ENCODE results near the gene CAMK2N1. TPM values are rescaled to one million over a fixed set of nuclear protein-coding genes. Genes with fewer than 3 reads are reported as not detected.

Gene CAMK2N1
- total RNA-seq, 2 experiments from 2014 or later: 0.29 to 0.44 TPM

DNA sequence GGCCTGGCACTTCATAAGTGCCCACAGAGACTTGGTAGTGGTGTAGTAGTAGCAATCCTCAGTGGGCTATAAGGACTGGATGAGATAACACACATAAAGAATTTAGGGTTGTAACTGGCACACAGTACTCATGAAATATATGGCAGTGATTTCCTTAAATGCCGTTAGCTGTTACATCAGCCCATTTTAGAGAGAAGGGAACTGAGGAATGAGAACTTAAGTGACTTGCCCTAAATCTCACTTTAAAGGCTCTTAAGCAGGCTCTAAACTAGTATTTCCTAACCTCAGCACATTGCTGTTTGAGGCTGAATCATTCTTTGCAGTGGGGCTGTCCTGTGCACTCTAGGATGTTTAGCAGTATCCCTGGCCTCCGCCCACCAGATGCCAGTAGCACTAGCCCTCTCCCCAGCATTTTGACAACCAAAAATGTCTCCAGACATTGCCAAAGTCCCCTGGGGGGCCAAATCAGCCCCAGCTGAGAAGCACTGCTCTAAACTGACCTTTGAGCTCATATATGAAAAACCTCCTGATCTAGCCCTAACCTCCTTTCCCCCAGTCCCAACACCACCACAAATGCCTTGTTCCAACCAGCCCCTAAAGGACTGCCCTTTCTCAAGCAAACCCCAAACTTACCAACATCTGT is 11.6 kb downstream of the CAMK2N1 start:
- Mint-ChIP-seq H3K9me3 (ENCODE audit: insufficient read depth) (no peaks in the 10 kb centered on the region), H3K4me1 (ENCODE audit: low read depth) (peaks cover 7% of the 10 kb centered on the region), H3K36me3 (ENCODE audit: low read depth) (no peaks in the 10 kb centered on the region), H3K27ac (no peak overlapping the region), H3K4me3 (no peak overlapping the region), H3K27me3 (ENCODE audit: low read depth) (peaks cover 49% of the 10 kb centered on the region)
- ChIA-PET POLR2A (no interaction called here), CTCF (no interaction called here)
- no peak for DNase-seq
- no peak for ATAC-seq

DNA sequence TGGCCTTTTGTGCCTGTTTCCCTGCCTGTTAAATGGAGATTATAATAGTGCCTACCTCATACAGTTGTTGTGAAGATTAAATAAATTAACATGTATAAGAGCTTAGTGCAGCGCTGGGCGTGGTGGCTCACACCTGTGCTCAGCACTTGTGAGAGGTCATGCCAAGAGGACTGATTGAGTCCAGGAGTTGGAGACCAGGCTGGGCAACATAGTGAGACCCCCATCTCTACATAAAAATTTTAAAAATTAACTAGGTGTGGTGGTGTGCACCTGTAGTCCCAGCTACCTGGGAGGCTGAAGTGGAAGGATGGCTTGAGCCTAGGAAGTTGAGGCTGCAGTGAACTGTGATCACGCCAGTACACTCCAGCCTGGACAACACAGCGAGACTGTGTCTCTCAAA is 12.1 kb downstream of the CAMK2N1 start:
- DNase-seq (no peak), ATAC-seq (no peak)
- CTCF ChIA-PET: no interaction called here
- POLR2A ChIA-PET: no interaction called here
- Mint-ChIP-seq H3K9me3 (ENCODE audit: insufficient read depth) (no peaks in the 10 kb centered on the region), H3K36me3 (ENCODE audit: low read depth) (no peaks in the 10 kb centered on the region), H3K27me3 (ENCODE audit: low read depth) (peaks cover 43% of the 10 kb centered on the region), H3K27ac (no peak overlapping the region), H3K4me1 (ENCODE audit: low read depth) (peaks cover 7% of the 10 kb centered on the region), H3K4me3 (no peak overlapping the region)

DNA sequence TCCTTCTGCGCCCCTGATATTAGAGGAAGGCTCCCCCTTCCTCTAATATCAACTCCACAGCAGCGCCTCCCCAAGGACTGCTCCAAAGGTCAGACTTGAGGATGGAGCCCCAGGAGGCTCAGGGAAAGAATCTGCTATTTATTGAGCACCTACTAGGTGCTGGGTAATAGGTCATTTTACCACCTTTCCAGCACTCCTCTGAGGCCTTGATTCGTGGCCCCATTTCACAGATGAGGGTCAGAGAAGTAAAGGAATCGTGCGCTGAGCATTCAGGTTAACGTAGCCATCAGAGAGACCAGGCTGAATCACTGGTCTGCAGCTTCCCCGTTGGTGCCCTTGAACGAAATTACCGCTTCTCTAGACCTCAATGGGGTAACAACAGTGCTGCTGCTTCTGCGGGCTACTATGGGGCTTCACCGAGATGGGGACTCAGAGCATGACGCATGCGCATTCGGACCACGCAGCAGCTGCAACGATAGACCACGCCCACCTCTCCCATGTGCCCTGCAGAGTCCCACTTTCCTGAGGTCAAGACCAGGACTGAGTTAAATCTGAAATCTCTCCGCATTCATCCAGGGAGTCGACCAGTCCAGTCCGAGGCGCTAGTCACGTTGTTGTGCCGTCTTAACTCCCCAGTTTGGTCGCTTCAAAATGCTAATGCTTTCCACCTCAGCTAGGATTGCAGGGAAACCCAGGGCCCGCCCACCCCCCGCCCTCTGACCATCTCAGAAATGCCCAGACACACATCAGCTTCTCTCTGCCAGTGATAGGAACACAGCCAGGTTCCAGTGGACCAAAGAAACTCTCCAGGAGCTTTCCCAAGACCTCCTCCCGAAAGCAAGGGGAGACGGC is 12.9 kb downstream of the CAMK2N1 start:
- ChIA-PET CTCF (no interaction called here), POLR2A (no interaction called here)
- ATAC-seq (no peak), DNase-seq (no peak)
- no peaks in the 10 kb centered on the region for H3K36me3 Mint-ChIP-seq (ENCODE audit: low read depth)
- H3K4me3 Mint-ChIP-seq: no peak overlapping the region
- no peak overlapping the region for H3K27ac Mint-ChIP-seq
- H3K9me3 Mint-ChIP-seq (ENCODE audit: insufficient read depth): no peaks in the 10 kb centered on the region
- peaks cover 7% of the 10 kb centered on the region for H3K4me1 Mint-ChIP-seq (ENCODE audit: low read depth)
- peaks cover 39% of the 10 kb centered on the region for H3K27me3 Mint-ChIP-seq (ENCODE audit: low read depth)

DNA sequence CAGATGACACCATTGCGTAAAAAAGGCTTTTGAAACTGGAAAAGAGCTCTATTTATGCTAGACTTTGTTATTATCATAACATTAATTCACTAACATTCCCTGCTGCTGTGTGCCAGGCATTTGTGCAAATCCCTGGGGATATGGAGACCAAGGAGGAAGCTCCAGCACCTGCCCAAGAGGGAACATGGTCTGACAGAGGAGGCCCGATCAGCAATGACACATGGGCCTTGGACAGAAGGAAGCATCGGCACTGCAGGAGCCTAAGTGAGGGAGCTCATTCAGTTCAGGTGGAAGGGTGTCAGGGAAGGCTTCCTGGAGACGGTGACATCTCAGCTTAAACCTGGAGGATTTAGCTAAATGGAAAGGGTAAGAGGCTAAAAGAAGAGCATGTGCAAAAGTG is 13.9 kb downstream of the CAMK2N1 start:
- no peak for DNase-seq
- CTCF ChIA-PET: interaction anchor here (1.1 kb wide), 1 partner anchor 22 kb away, joined by 4 read pairs; no protein-coding TSS in a partner anchor
- no peaks in the 10 kb centered on the region for H3K9me3 Mint-ChIP-seq (ENCODE audit: insufficient read depth)
- H3K27ac Mint-ChIP-seq: no peak overlapping the region
- H3K4me1 Mint-ChIP-seq (ENCODE audit: low read depth): peaks cover 7% of the 10 kb centered on the region
- H3K27me3 Mint-ChIP-seq (ENCODE audit: low read depth): peaks cover 39% of the 10 kb centered on the region
- H3K4me3 Mint-ChIP-seq: no peak overlapping the region
- POLR2A ChIA-PET: no interaction called here
- ATAC-seq: no peak
- H3K36me3 Mint-ChIP-seq (ENCODE audit: low read depth): no peaks in the 10 kb centered on the region

DNA sequence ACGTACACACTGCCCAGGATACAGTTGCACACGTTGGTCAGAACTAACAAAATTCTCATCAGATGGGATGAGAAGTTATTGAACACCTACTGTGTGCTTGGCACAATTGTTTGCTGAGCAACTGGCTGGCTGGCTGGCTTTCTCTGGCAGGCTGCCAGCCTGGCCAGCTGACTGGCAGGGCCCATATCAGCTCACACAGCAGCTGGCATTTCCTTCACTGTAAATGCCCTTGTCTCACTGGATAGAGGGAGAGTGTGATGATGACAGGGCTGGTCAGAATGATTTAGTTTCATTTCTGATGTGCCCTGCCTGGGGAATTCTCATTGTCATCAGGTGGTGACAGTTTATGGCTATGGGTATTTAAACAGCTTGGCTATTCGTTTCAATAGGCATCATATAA is 15.8 kb downstream of the CAMK2N1 start:
- Mint-ChIP-seq H3K27ac (no peak overlapping the region), H3K27me3 (ENCODE audit: low read depth) (peaks cover 38% of the 10 kb centered on the region), H3K36me3 (ENCODE audit: low read depth) (no peaks in the 10 kb centered on the region), H3K4me1 (ENCODE audit: low read depth) (peaks cover 4% of the 10 kb centered on the region), H3K4me3 (no peak overlapping the region), H3K9me3 (ENCODE audit: insufficient read depth) (no peaks in the 10 kb centered on the region)
- ChIA-PET CTCF (interaction anchor here (1.0 kb wide), 1 partner anchor 12 kb away, joined by 3 read pairs; no protein-coding TSS in a partner anchor), POLR2A (no interaction called here)
- DNase-seq (no peak), ATAC-seq (no peak)

DNA sequence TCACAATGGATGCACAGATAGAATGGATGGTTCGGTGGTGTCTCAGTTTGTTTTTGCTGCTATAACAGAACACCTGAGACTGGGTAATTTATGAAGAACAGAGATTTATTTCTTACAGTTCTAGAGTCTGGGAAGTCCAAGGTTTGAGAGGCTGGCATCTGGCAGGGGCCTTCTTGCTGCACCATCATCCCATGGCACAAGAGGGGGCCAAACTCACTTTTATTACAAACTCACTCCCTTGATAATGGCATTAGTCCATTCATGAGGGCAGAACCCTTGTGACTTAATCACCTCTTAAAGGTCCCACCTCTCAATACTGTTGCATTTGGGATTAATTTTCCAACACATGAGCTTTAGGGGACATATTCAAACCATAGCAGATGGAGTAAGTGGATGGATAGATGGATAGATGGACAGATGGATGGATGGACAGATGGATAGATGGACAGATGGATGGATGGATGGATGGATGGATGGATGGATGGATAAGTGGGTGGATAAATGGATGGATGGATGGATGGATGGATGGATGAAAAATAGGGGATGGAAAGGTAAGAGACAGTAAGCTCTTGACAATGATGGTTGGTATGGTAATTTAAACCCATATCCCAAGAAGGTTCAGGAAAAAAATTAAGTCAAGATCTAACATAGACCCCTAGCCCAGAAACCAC is 16.5 kb downstream of the CAMK2N1 start:
- ChIA-PET CTCF (interaction anchor here (1.0 kb wide), 1 partner anchor 11 kb away, joined by 3 read pairs; no protein-coding TSS in a partner anchor), POLR2A (no interaction called here)
- Mint-ChIP-seq H3K9me3 (ENCODE audit: insufficient read depth) (no peaks in the 10 kb centered on the region), H3K36me3 (ENCODE audit: low read depth) (no peaks in the 10 kb centered on the region), H3K4me1 (ENCODE audit: low read depth) (peaks cover 4% of the 10 kb centered on the region), H3K27ac (no peak overlapping the region), H3K4me3 (no peak overlapping the region), H3K27me3 (ENCODE audit: low read depth) (peaks cover 31% of the 10 kb centered on the region)
- ATAC-seq (no peak), DNase-seq (no peak)

DNA sequence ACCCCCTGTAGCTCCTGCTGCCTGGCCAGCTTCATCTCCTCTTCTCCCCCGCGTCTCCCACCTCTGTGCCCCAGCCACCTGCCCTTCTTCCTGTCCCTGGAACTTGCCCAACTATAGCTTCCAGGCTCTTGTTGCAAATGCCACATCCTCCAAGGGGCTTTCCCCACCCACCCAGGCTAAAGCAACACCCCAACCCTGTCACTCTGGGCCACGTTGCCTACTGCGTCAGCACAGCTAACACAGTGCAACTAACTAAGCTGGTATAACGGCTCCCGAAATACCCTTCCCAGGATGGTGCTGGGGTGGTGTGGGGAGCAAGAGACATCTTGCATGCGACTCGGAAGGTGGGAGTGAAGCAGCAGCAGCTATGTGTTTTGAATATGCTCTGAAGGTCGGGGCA is 19.7 kb downstream of the CAMK2N1 start:
- ATAC-seq (no peak), DNase-seq (no peak)
- H3K4me3 Mint-ChIP-seq: no peak overlapping the region
- H3K36me3 Mint-ChIP-seq (ENCODE audit: low read depth): no peaks in the 10 kb centered on the region
- POLR2A ChIA-PET: interaction anchor here (0.6 kb wide), 1 partner anchor 622 kb away, joined by 4 read pairs; no protein-coding TSS in a partner anchor
- H3K4me1 Mint-ChIP-seq (ENCODE audit: low read depth): no peaks in the 10 kb centered on the region
- peaks cover 18% of the 10 kb centered on the region for H3K27me3 Mint-ChIP-seq (ENCODE audit: low read depth)
- H3K27ac Mint-ChIP-seq: no peak overlapping the region
- H3K9me3 Mint-ChIP-seq (ENCODE audit: insufficient read depth): no peaks in the 10 kb centered on the region
- CTCF ChIA-PET: no interaction called here

DNA sequence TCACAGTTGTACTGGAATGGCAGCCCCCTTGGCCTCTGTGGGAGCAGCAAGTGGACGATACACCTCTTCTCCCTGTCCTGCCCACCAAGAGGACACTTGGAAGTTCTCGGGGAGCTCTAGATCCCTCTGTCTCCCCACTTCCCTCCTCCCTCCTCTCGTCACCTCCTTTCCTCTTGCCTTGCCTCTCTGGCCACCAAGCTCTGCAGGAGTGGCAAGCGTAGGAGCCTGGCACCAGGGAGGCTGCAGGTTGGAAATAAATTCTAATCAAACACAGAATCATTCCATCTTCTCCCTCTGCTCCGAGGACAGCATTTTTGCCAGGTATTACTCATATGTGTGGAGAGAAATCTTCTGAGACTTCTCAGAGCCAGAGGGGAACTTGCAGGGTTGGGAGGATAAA is 20.8 kb downstream of the CAMK2N1 start:
- ATAC-seq: no peak

DNA sequence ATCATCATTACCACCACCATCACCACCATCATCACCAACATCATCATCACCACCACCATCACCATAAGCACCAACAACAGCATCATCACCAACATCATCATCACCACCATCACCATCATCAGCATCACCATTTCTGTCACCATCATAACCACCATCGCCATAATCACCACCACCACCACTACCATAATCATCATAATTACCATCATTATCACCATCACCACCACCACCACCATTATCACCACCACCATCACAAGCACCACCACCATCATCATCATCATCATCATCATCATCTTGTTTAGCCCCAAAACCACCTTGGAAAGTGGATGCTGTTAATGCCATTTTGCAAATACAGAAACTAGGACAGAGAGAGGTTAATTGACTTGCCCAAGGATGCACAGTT is 22.5 kb downstream of the CAMK2N1 start:
- ChIA-PET POLR2A (no interaction called here), CTCF (no interaction called here)
- ATAC-seq: no peak

More for the DNA sequence above, 20.8 kb downstream of the CAMK2N1 start:
- DNase-seq: no peak
- H3K9me3 Mint-ChIP-seq (ENCODE audit: insufficient read depth): no peaks in the 10 kb centered on the region
- ChIA-PET CTCF (interaction anchor here (0.7 to 1.0 kb wide), 2 partner anchors 30 to 89 kb away, joined by 3 read pairs; no protein-coding TSS in a partner anchor), POLR2A (no interaction called here)
- no peak overlapping the region for H3K4me3 Mint-ChIP-seq
- no peaks in the 10 kb centered on the region for H3K36me3 Mint-ChIP-seq (ENCODE audit: low read depth)
- H3K4me1 Mint-ChIP-seq (ENCODE audit: low read depth): no peaks in the 10 kb centered on the region
- H3K27me3 Mint-ChIP-seq (ENCODE audit: low read depth): peaks cover 21% of the 10 kb centered on the region
- no peak overlapping the region for H3K27ac Mint-ChIP-seq

DNA sequence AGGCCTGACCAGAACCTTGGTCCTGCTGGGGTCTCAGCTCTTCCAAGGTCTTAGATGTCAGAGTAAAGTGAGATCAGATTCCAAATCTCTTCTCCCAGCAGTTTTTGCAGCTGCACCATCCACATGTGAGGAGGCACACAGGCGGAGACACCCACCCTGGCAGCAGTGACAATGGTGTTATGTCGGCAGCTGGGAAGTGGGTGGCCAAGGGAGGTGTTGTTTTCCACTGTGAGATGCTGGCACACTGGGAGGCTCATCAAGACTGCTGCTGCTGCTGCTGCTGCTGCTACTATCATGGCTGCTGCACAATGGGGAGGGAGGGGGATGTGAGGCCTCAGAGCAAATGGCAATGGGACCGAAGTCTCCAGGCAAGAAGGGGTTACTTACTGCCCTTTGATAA is 23.6 kb downstream of the CAMK2N1 start:
- DNase-seq: no peak
- no peak for ATAC-seq
- H3K36me3 Mint-ChIP-seq (ENCODE audit: low read depth): no peaks in the 10 kb centered on the region
- H3K27me3 Mint-ChIP-seq (ENCODE audit: low read depth): peaks cover 21% of the 10 kb centered on the region
- ChIA-PET CTCF (no interaction called here), POLR2A (no interaction called here)
- H3K27ac Mint-ChIP-seq: no peak overlapping the region
- H3K9me3 Mint-ChIP-seq (ENCODE audit: insufficient read depth): no peaks in the 10 kb centered on the region
- H3K4me3 Mint-ChIP-seq: no peak overlapping the region
- H3K4me1 Mint-ChIP-seq (ENCODE audit: low read depth): no peaks in the 10 kb centered on the region

More for the DNA sequence above, 22.5 kb downstream of the CAMK2N1 start:
- H3K4me1 Mint-ChIP-seq (ENCODE audit: low read depth): no peaks in the 10 kb centered on the region
- H3K4me3 Mint-ChIP-seq: no peak overlapping the region
- DNase-seq: no peak
- no peaks in the 10 kb centered on the region for H3K36me3 Mint-ChIP-seq (ENCODE audit: low read depth)
- no peaks in the 10 kb centered on the region for H3K9me3 Mint-ChIP-seq (ENCODE audit: insufficient read depth)
- no peak overlapping the region for H3K27ac Mint-ChIP-seq
- peaks cover 24% of the 10 kb centered on the region for H3K27me3 Mint-ChIP-seq (ENCODE audit: low read depth)

DNA sequence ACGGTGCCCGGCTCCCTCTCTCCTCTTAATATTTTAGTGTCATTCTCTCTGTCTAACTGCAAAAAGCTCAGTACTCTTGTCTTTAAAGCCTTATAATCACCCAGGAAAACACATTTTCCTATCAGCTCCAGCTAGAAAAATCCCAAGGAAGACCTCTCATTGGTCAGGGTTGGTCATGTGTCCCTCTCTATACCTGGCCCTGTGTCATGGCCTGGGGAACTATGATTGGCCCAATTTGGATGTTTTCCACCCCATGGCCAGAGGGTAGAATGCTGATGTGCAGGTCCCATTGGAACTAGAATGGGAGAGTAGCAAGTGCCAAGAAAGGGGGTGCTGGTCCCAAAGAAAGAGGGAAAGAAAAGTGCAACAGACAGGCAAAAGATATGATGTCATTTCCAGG is 27.3 kb downstream of the CAMK2N1 start:
- ChIA-PET POLR2A (no interaction called here), CTCF (interaction anchor here (1.4 kb wide), 1 partner anchor 11 kb away, joined by 3 read pairs; no protein-coding TSS in a partner anchor)
- no peak for ATAC-seq
- Mint-ChIP-seq H3K4me3 (no peak overlapping the region), H3K36me3 (ENCODE audit: low read depth) (no peaks in the 10 kb centered on the region), H3K9me3 (ENCODE audit: insufficient read depth) (no peaks in the 10 kb centered on the region), H3K27me3 (ENCODE audit: low read depth) (peaks cover 16% of the 10 kb centered on the region), H3K27ac (no peak overlapping the region), H3K4me1 (ENCODE audit: low read depth) (no peaks in the 10 kb centered on the region)
- no peak for DNase-seq

DNA sequence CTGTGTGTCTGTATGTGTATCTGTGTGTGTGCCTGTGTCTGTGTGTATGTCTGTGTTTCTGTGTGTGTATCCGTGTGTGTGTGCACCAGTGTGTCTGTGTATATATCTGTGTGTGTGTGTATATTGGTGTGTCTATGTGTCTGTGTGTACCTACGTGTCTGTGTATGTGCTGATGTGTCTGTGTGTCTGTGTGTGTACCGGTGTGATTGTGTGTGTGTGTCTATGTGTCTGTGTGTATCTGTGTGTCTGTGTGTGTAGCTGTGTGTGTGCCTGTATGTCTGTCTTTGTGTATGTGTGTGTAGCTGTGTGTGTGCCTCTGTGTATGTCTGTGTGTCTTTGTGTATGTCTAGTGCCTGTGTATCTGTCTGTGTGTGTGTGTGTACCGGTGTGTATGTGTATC is 32.0 kb downstream of the CAMK2N1 start:
- Mint-ChIP-seq H3K36me3 (ENCODE audit: low read depth) (no peaks in the 10 kb centered on the region), H3K9me3 (ENCODE audit: insufficient read depth) (no peaks in the 10 kb centered on the region), H3K4me3 (no peak overlapping the region), H3K27me3 (ENCODE audit: low read depth) (peaks cover 14% of the 10 kb centered on the region), H3K27ac (no peak overlapping the region), H3K4me1 (ENCODE audit: low read depth) (no peaks in the 10 kb centered on the region)
- no peak for DNase-seq
- ATAC-seq: no peak
- ChIA-PET CTCF (no interaction called here), POLR2A (no interaction called here)
